Embryonic facial prominence (tissue), 1 donor: ENCODE measurements around the gene TMEM92.

Experiments used
- DNase-seq: peaks from one replicate; pipeline ENCODE4 v3.0.0-alpha.2; 2016; ENCODE audit errors: extremely low spot score

TMEM92 gene

DNA sequence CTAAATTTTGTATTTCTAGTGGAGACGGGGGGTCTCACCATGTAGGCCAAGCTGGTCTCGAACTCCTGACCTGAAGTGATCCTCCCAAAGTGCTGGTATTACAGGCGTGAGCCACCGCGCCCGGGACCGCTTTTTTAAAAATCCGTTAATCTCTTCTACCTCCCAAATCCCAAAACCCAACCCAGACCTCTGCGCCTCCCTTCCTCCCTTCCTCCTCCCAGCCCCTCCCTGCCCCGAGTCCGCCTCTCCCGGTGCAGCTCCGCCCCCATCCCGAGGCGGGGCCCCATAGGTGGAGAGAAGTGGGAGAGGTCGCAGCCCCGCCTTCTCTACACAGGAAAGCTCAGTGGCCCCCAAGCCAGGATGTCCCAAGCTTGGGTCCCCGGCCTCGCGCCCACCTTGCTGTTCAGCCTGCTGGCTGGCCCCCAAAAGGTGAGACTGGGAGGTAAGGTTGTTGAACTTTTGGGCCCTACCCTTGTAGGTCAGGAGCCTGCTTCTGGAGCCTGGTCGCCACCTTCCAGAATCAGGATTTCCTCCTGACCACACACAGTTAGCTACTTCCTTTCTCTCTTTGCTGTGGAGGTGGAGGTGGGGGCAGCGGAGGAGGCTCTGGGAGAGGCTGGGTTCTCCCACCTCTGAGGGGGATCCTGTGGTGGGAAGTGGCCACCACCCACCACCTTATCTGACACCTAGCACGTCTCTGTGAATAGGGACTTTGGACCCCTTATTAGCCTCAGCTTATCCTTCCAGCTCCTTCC lies at the start of gene TMEM92:
Gene TMEM92, plus strand, starts transcription at position 325 of the 755 bp plus-strand sequence. Its CDS starts 36 bp downstream, at position 361.
- no peak for DNase-seq

DNA sequence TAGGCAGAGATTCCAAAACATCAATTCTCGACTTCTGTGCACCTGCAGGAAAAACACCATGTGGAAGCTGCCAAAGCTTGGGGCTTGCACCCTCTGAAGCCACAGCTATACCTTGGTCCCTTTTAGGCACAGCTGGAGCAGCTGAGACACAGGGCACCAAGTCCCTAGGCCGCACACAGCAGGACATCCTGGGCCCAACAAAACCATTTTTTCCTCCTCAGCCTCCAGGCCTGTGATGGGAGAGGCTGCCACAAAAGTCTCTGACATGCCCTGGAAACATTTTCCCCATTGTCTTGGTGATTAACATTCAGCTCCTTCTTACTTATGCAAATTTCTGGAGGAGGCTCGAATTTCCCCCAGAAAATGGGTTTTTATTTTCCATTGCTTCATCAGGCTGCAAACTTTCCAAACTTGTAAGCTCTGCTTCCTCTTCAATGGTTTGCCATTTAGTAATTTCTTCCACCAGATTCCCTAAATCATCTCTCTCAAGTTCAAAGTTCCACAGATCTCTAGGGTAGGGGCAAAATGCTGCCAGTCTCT lies 48.5 kb upstream of the TMEM92 start:
- DNase-seq: no peak

DNA sequence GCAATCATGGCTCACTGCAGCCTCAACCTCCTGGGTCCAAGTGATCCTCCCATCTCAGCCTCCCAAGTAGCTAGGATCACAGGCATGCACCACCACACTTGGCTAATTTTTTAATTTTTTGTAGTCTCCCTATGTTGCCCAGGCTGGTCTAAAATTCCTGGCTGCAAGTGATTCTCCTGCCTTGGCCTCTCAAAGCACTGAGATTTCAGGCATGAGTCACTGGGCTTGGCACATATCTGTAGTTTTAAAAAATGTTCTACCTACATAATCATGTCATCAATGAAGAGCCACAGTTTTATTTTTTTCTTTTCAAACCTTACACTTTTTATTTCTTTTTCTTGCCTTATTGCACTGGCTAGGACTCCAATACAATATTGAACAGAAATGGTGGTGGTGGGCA lies 39.7 kb upstream of the TMEM92 start:
- DNase-seq: no peak

DNA sequence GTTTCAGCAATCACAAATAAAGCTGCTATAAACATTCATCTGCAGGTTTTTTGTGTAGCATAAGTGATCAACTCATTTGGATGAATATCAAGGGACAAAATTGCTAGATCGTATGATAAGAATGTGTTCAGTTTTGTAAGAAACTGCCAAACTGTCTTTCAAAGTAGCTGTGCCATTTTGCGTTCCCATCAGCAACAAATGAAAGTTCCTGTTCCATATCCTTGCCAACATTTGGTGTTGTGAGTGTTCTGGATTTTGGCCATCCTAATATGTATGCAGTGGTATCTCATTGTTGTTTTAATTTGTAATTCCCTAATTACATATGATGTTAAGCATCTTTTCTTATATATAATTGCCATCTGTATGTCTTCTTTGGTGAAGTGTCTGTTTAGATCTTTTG lies 36.4 kb upstream of the TMEM92 start:
- DNase-seq: no peak

DNA sequence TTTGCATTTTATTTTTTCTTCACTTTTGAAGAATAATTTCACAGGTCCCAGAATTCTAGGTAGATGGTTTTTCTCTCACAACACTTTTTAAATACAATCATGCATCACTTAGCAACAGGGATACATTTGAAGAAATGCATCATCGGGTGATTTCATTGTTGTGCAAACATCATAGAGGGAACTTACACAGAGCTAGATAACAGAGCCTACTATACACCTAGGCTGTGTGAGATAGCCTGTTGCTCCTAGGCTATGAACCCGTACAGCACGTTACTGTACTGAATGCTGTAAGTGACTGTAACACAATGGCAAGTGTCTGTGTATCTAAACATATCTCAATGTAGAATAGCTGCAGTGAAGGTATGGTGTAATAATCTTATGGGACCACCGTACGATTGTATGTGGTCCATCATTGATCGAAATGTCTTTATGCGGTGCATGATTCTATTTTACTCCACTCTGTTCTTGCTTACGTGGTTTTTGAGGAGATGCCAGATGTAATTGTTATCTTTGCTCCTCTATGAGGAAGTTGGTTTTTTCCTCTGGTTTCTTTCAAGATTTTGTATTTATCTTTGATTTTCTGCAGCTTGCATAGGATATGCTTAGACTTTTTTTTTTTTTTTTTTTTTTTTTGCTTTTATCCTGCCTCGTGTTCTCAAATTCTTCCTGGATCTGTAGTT lies 35.5 kb upstream of the TMEM92 start:
- no peak for DNase-seq

DNA sequence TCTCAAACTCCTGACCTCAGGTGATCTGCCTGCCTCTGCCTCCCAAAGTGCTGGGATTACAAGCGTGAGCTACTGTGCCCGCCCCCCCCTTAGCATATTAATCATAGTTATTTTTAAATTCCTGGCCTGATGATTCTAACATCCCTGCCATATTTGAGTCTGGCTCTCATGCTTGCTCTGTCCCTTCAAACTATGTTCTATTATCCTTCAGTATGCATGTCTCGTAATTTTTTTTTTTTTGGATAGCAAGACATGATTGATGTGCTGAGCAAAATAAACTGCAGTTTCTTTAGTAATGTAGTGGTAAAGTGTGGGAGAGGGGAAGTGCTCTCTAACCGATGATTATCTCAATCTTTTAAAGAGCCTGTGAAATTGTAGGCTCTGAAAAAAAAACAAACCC lies 34.3 kb upstream of the TMEM92 start:
- DNase-seq: no peak

DNA sequence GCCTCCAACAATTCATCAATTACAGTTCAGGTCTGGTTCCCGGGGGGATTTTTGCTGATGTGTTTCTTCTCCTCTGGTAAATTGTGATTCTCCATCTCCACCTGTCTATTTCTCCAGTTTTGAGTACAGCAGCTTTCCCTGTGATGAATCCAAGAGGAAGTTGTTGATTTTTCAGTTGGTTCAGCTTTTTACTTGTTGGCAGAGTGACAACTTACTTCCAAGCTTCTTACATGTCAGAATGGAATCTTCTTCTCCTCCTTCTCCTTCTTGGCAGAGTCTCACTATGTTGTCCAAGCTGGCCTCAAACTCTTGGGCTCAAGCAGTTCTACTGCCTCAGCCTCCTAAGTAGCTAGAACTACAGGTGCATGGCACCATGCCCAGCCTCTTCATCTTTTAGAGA lies 33.4 kb upstream of the TMEM92 start:
- no peak for DNase-seq

DNA sequence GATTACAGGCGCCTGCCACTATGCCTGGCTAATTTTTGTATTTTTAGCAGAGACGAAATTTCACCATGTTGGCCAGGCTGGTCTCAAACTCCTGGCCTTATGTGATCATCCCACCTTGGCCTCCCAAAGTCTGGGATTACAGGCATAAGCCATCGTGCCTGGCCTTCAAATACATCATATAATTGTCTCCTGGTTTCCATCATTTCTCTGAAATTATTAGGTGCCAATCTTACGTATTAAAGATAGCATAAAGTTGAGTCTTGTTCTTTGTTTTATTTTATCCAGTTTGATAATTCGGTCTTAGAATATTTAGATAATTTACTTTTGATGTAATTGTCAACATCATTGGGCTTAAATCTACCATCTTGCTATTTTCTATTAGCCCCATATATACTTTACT lies 32.8 kb upstream of the TMEM92 start:
- no peak for DNase-seq

DNA sequence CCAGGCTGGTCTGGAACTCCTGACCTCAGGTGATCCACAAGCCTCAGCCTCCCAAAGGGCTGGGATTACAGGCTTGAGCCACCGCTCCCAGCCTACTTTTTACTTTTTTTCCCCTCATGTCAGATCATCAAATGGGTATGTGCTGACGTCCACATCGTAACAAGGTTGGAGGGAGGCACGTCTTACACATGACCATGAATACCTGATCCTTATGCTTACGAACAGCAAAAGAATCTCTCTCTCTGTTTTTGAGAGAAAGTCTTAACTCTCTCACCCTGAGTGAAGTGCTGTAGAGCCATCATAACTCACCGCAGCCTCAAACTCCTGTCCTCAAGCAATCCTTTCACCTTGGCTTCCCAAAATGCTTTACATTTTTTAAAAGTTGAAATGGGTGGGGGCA lies 29.5 kb upstream of the TMEM92 start:
- no peak for DNase-seq

DNA sequence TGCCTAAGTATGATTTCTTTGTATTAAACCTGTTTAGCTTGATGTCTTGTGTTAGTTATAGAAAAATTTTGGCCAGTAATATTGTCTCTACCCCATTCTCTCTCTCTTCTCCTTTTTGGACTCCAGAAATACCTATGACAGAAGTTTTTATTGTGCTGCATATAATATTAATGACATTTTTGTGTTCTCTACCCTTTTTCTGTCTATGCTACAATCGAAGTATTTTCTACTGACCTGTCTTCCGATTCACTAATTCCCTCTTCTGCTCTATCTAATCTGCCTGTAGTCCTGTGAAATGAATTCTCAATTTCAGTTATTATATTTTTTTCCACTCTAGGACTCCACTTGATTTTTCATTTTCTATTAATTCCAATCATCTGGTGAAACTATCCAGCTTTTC lies 26.0 kb upstream of the TMEM92 start:
- no peak for DNase-seq

DNA sequence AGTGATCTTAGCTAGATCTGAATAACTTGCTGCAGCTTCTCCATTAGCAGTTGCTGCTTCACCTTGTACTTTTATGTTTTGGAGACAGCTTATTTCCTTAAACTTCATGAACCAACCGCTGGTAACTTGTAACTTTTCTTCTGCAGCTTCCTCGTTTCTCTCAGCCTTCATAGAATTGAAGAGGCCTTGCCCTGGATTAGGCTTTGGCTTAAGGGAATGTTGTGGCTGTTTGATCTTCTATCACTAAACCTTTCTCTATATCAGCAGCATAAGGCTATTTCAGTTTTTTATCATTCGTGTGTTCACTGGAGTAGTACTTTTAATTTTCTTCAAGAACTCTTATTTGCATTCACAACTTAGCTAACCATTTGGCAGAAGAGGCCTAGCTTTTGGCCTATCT lies 21.5 kb upstream of the TMEM92 start:
- no peak for DNase-seq

DNA sequence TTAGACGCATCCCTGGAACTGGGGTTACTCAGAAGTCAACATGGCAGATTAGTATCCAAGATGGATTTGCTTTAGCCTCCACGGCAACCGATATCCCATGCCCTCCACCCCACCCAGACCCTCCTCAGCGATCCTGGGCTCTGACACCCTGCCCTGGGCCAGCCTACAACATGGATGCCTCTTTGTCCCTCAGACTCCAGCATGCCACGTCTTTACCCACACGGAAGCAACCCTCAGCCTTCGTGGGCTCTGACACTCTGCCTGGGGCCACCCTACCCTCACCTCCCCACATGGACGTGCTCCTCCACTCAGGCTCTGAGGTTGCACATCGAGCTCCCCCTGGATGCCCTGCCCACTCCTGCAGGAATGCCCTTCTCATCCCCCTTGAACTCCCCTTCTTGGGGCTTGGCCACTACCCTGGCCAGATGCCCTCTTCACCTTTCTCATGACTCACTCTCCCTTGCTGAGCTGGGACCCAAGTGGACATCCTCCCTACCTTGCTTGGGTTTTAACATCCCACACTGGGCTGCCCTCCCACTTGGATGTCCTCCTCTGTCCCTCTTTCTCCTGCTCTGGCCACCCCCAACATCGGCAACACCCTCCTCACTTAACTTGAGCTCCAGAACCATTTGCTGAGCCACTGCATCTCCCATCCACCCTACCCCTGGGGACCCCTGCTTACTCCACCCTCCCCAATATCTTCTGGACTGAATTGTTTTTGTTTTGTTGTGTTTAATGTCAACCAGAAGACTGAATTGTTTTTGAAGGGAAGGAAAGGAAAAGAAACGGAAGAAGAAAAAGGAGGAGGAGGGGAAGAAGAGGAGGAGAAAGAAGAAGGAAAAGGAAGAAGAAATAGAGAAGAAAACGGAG lies 18.3 kb upstream of the TMEM92 start:
- DNase-seq: no peak

DNA sequence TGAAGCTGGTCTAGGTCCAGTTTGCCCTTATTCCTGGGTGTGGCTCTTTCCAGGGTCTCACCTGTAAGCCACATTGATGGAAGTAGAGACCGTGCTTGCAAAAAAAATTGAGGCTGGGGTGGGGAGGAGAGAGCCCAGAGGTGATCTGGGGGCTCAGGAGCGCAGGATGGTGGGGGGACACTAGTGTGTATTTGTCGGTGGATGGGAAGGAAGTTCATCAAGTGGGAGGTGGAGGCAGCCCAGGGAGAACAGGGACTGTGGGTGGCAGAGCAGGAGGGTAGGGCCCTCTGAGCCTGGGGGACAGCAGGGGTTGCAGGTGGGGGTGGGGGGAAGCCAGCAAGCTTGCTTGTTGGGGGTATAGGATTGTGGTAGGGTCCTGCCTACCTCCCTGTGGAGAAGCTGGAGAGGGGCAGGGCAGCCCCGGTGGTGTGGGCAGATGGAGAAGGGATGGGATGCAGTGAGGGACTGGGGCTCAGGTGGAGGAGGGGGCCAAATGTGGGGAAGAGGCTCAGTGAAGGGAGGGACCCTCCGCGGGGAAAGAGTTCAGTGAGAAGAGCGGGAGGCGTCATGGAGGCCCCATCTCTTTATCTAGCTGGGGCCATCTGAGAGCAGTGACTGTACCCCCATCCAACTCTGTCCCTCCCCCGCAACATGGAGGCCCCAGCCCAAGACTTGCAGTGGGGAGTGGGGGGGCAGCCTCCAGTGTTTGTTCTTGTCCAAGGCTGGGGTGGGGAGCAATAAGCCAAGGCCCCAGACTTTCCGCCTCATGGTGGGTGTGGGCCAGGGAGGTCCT lies 17.2 kb upstream of the TMEM92 start:
- DNase-seq: no peak

DNA sequence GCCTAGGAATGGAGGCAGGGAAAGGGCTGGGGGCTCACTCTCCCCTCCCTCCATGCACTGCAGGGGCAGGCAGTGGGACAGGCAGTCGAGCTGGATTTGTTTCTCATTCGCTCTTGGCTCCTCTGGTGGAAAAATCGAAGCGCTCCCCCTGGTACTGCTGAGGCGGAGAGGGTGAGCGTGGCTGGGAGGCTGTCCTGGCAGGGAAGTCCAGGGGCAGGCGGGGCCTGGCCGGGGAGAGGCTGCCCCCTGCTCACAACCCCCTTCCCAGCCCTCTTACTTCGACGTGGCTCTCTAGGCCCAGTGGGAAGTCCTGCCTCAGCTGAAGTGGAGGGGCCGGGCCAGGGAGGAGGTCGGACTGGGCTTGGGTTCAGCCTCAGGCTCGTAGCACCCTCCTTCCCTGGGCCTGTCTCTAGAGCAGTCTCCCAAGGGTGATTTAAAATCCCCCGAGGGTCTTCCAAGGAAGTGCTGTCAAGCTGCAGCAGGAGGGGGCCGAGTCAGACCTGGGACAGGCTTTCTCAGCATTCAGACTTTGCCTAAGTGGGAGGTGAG lies 16.5 kb upstream of the TMEM92 start:
- DNase-seq: no peak

DNA sequence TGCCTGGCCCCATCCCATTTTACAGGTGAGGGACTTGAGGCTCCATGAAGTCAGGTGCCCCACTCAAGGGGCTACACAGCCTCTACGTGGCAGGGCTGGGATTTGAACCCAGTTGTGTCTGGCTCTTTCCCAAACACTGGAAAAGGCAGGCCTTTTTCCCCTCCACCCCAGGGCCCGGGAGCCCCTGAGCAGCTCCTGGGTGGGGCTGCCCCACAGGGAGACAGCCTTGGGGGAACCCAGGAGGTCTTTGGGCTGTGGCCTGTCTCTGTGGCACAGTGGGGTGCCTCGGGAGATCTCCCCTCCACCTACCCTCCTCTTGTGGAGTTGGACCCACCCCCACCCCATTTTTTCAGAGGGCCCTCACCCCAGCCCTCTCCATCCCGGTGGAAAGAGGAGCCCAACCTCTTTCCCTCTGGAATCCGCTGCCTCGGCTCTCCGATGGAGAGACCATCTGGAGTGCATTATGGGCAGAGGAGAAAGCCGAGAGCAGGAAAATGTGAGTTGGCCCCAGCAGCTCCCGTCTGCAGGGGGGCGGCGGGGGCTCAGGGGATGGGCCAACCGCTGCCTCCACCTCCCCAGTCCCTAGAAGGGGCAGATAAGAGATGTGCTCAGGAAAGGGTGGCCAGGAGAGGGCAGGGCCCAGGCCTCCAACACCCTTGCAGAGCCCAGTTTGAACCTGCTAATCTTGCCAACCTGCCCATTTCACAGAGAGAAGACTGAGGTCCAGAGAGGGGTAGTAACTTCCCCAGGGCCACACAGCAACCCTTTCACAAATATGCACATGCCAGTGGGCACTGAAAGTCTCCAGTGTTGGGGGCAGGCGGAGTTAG lies 15.4 kb upstream of the TMEM92 start:
- peak; percentile 90 for DNase-seq

DNA sequence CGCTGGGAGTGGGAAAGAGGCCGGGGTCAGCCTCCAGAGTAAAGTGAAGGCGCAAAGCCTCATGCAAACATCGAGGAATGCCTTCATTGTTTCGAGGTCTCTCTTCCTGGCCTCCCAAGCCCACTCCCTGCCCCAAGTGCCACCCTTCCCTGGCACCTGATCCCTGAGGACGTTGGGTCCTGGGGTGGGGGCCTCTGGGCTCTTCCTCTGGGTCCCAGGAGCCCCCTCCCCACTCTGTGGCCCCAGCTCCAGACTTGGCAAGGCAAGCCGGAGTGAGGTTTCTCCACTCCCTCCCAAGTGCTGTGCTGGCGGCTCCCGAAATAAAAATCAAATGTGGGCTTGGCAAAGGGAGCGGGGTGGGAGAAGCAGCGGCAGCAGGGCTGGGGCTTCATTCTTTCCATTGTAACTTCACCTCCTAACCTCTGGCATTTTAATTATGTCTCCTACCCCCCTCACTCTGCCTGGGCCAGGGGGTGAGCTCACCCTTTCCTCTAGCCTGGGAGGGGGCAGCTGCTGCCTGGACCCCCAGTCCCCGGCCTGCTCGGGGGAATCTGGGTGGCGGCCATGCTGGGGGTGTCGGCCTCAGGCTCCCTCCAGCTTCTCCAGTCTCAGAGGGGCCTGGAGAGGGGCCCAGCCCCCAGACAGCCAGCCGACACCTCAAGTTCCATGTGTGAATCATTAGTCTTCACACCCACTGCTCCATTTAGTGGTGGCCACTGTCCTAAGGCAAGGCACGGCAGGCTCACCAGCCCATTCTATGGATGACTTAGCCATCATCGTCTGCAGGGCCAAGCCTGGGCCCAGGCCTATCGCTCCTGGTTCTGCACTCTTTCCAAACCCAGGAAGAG lies 14.6 kb upstream of the TMEM92 start:
- DNase-seq: no peak

DNA sequence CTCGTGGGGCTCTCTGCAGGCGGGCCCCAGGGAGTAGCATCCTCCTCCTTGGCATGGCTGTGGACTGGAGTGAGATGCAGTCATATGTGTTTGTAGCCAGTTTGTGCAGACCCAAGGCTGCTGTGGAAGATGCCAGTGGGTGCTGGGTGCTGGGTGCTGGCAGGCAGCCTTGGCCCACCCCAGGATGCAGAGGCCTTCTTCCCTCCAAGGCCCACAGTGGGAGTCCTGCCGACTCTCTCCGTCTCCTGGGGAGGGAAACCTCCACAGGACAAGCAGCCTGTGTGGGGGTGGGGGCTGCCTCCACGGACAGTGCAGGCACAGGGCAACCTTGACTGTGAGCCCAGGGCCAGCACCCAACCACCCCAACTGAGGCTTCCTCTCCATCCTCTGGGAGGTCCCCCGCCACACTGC lies 13.8 kb upstream of the TMEM92 start:
- no peak for DNase-seq

DNA sequence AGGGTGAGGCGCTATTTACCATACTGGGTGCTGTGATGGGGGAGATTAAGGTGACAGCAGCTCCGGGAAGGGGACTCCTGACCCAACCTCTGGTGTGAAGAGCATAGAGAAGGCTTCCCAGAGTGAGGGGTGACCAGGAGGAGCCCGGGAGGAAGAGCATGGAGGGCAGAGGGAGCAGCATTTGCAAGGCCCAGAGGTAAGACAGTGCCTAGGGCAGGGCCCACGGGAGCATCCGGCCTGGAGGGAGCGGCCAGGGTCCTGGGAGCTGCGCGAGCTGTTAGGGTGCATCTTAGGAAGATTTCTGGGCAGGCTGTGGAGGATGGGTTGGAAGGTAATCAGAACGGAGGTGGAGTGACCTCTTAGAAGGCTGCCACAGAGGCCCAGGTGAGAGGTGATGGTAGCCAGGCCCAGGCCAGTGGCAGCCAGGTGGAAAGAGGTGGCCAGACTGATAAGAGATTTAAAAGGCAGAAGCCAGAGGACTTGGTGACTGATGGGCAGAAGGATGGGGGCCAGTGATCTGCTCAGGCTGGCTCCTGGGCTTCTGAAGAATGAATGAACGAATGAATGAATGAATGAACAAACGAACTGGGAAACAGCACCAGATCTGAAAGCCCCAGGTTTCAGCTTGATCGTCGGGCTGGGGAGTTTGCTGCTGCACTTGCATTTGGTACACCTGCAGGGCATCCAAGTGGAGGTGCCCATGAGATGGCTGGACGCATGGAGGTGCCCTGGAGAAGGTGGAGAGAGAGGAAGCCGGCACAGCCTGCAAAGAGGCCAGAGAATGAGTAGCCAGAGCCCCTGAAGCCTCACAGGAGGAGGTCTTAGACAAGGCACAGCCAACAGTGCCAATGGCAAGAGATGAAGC lies 13.0 kb upstream of the TMEM92 start:
- DNase-seq: no peak
